Choroid plexus epithelial cell (primary cell): ENCODE data around the gene N4BP2.

ENCODE experiments used
- DNase-seq: peaks from one replicate; pipeline ENCODE4 v3.0.0-alpha.2; 2010; ENCODE audit warnings: low read depth
- H3K4me3 ChIP-seq: 2 replicates; pipeline ENCODE4 v1.5.1; 2011; ENCODE audit warnings: low read depth, mild to moderate bottlenecking, control low read depth, low read length, moderate library complexity
- TF ChIP-seq, protein P1 (sequence below): conservative IDR thresholded peaks from 2 replicates; pipeline ENCODE4 v1.5.1; 2011; ENCODE audit warnings: low read depth, mild to moderate bottlenecking, control low read depth, inconsistent platforms, low read length, moderate library complexity

The N4BP2 gene

DNA sequence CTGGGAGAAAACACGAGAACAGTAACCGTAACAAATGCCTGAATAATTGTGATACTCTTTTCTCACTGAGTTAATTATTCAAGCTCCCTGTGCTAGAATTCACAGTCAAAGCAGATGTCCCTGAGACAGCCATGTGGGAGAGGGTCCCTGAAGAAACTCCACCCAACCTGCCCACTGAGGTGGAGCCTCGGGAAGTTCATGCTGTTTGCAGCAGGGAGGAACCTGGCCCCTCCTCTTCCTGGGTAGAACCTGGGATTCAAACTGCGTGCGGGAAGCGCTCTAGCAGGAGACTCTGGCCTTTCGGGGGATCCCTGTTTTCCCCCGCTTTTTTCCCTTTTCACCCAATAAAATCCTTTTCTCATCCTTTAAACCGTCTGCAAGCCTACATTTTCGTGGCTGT, 120.0 kb downstream of the N4BP2 start:
- H3K4me3 ChIP-seq: peak overlapping the region; percentile 49
- TF ChIP-seq, protein P1, sequence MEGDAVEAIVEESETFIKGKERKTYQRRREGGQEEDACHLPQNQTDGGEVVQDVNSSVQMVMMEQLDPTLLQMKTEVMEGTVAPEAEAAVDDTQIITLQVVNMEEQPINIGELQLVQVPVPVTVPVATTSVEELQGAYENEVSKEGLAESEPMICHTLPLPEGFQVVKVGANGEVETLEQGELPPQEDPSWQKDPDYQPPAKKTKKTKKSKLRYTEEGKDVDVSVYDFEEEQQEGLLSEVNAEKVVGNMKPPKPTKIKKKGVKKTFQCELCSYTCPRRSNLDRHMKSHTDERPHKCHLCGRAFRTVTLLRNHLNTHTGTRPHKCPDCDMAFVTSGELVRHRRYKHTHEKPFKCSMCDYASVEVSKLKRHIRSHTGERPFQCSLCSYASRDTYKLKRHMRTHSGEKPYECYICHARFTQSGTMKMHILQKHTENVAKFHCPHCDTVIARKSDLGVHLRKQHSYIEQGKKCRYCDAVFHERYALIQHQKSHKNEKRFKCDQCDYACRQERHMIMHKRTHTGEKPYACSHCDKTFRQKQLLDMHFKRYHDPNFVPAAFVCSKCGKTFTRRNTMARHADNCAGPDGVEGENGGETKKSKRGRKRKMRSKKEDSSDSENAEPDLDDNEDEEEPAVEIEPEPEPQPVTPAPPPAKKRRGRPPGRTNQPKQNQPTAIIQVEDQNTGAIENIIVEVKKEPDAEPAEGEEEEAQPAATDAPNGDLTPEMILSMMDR: no peak
- DNase-seq: no peak

DNA sequence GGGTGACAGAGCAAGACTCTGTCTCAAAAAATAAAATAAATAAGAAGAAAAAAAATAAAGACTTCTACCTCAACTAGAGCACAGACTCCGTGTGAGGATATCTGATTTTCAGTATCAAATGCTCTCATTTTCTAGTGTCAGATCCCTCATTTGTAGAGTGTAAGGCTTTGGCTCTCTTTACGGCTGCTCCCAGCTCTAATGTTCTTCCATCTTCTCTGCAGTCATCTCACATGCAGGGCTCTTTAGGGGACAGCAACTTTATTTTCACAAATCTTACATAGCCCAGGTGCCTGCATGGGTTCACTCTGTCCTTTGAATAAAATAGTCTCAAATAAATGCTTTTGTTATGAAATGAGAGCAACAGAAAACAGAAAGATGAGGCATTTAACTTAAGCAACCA, 120.9 kb downstream of the N4BP2 start:
- no peak overlapping the region for H3K4me3 ChIP-seq
- no peak for DNase-seq
- TF ChIP-seq, protein P1: no peak

DNA sequence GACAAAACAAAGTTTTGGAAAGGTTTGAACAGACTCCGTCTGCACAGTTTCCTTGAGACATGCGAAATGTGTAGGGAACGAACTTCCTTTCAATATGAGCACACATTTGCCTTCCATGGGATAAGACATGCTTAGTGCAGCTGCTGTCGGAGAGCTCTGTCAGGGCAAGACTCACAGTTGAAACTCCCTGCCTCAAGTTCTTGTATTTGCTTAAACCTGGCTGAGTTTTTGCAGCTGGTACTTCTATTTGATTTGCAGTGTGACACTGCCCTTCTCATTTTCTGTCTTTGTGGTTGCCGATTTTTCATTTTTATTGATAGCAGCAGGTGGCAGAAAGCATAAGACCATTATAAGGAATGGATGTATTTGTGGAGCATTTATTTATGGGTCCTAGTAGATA, 122.0 kb downstream of the N4BP2 start:
- no peak overlapping the region for H3K4me3 ChIP-seq
- TF ChIP-seq, protein P1: no peak
- no peak for DNase-seq

DNA sequence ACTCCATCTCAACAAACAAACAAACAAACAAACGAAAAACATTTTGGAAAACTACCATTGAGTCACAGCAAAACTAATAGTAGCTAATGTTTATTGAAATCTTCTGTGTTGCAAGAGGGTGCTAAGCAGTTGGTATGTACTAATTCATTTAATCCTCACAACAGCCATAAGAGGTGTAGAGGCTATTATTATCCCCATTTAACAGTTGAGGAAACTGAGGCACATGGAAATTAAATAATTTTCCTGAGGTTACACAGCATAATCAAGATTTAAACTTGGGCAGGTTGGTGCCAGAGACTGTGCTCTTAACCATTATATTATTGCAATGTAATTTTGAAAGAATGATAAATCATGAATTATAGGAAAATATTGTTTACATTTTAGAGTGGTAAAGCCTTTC, 122.7 kb downstream of the N4BP2 start:
- no peak for DNase-seq
- TF ChIP-seq, protein P1: no peak
- H3K4me3 ChIP-seq: no peak overlapping the region

DNA sequence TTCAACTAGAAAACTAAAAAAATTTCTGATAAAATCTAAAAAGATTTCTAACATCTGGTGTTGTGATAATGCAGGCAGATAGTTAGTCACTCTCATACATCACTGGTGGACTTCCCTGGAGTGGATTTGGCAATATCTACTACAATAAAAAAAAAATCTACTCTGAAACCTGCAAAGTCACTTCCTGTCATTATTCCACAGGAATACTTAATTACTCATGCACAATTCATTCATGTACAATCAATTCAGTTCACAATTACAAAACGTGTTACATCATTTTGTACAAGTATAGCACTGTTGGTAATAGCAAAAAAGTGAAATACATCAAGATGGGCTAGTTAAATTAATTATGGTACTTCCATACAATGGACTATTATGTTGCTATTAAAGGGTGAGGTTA, 123.7 kb downstream of the N4BP2 start:
- DNase-seq: peak; percentile 88
- TF ChIP-seq, protein P1: no peak
- H3K4me3 ChIP-seq: no peak overlapping the region

DNA sequence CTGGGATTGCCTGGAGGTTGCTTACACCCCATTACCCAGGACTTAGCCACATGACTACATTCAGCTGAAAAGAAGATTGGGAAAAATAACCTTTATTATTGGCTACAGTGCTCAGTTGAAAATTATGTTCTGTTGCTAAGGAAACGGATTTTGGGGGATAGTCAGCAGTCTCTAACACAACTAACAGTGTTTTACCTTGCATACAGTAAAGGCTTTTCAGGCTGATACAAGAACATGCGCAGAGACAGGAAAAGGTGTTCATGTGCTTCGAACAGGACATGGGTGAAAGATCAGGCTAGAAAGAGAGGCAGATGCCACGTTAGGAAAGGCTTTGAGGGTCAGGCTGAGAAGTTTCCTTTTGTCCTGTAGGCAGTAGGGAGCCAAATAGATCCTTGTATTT, 125.4 kb downstream of the N4BP2 start:
- no peak overlapping the region for H3K4me3 ChIP-seq
- no peak for DNase-seq
- TF ChIP-seq, protein P1: no peak

DNA sequence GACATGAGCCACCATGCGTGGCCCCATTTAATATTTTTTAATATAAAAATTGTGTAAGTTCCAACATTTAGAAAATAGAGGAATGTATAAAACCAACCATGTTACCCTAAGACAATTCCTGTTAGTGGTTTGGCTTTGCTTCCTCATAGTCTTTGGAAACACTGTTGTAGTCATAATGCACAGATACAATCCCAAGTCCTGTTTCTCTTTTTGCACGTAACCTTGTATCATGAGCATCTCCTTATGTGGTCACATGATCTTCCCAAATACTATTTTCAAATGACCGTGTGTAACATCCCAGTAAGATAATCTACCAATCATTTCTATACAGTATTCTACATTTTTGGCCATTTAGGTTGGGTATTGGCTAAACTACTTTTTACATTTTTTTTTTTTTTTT, 126.3 kb downstream of the N4BP2 start:
- TF ChIP-seq, protein P1: no peak
- DNase-seq: no peak
- no peak overlapping the region for H3K4me3 ChIP-seq
